Measurements from ENCODE around the gene AMBRA1.

Gene AMBRA1

DNA sequence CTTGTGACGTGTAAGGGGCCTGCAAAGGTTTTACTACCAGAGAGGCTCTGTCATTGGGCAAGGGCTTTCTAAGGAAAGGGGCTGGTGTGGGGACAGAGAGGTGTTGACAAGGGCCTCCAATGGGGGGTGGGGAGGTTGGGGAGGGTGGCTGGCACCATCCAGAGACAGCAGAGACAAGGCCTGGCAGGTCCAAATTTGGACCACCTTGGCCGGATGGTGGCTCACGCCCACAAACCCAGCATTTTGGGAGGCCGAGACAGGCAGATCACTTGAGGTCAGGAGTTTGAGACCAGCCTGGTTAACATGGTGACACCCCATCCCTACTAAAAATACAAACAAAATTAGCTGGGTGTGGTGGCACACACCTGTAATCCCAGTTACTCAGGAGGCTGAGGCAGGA is 200.1 kb downstream of the AMBRA1 start:
- DNase-seq (ENCODE audit: low read depth): no peak

DNA sequence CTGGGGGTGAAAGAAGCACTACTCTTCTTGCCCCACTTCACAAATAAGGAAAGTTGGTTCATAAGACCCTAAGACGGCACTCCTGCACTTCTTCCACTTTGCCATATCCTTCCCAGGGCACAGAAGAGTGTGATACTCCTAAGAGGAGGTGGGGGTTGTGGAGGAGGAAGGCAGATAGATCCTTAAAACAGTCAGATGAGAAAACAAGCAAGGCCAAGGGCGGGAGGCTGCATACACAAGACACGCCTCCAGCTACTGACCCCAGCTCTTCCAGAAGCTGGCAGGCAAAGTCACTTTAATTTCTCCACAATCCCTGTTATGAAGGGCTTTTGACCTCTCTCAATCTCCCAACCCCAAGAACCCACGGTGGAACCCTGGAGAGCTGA is 200.6 kb downstream of the AMBRA1 start:
- no peak for DNase-seq (ENCODE audit: low read depth)

DNA sequence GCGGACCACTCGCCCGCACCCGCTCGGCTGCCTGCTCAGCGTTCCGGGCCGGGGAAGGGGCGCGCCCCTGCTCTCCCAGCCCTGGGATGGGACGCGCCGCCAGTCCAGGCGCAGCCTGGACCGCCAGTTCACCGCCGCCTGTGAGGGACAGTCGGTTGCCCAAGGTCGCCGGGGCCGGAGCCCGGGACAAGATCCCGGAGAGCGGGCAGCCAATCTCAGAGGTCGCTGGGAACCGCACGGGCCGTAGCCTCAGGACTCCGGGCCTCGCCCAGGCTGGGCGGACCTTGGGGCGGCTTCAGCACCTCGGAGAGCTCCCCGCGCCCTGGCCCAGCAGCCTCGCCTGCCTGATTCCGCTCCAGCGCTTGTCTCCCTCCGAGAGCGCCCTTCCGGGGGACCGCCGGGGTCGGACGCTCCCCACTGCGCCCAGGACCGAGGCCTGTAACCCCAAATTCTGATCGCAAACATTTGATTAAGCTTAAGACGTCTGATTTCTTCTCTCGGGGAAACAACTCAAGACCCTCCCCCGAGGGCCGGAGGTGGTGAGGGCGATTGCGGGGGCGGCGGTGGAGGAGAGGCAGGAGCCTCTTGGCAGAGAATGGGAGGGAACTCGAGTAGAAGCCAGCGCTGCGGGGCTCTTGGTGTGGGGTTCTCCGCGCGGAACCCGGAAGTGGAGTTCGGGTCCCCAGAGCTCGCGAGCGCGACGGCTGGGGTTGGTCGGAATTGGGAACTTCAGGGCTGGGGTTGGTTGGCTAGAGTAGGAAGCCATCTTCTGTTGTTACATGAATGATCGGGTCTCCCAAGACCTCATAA is 201.2 kb downstream of the AMBRA1 start:
- peak; percentile 53 for DNase-seq (ENCODE audit: low read depth)

DNA sequence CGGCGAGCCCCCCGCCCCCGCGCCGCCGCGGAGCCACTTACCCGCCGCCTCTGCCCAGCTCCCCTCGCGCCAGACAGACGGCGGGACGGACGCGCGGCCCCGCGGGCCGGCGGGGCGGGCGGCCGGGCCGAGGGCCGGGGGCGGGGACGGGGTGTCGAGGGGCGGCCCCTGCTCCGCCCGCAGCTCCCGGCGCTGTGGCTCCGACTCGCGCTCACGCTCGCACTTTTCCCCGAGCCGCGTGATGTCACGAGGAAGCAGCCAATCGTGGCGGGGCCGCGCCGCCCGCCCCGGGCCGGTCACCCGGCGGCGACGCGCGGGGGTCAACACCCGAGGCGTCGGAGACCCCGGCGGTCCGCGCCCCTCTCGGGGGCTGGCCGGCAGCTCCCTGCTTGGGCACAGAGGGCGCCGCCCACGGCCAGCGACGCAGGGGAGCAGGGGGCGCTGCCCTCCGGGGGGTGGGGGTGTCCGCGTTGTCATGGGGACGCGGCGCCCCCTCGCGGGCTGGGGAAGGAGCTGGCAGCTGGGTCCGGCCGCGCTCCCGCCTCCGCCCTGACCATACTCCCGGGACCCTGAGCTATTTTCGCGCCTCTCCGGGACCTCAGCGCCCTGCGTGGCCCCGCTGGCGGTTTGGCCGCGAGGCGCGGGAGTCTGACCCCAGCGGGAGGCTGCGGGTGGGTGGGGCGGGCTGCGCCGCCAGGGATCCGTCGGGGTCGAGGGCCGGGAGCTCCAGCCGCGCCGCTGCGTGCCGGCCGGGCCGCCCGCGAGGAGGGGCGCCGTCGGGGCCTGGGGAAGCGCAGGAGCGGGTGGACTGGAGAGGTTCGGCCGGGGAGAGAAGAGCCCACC is 202.0 kb downstream of the AMBRA1 start, which contains the start of gene CHRM4:
Gene CHRM4, minus strand, starts transcription at position 199 of the 843 bp plus-strand sequence. CDS start 5,219 bp downstream, outside the sequence.
- no peak for DNase-seq (ENCODE audit: low read depth)

DNA sequence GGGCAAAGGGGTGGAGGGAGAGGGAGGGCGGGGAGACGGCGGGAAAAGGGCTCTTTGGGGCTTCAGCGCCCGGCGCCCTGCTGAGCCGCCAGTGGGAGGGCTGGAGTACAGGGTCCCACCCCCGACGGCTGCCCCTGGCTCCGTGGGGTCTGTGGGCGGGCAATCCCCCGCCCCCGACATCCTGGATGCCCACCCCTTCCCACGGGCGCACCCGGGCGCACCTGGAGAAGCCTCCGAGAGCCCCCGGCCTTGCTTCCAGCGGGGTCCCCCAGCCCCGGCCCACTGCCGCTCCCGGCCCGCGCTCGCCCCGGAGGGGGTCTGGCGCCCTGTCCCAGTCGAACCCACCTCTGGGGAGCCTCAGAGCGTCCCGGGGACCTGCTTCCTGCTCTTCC is 202.6 kb downstream of the AMBRA1 start:
- DNase-seq (ENCODE audit: low read depth): no peak

DNA sequence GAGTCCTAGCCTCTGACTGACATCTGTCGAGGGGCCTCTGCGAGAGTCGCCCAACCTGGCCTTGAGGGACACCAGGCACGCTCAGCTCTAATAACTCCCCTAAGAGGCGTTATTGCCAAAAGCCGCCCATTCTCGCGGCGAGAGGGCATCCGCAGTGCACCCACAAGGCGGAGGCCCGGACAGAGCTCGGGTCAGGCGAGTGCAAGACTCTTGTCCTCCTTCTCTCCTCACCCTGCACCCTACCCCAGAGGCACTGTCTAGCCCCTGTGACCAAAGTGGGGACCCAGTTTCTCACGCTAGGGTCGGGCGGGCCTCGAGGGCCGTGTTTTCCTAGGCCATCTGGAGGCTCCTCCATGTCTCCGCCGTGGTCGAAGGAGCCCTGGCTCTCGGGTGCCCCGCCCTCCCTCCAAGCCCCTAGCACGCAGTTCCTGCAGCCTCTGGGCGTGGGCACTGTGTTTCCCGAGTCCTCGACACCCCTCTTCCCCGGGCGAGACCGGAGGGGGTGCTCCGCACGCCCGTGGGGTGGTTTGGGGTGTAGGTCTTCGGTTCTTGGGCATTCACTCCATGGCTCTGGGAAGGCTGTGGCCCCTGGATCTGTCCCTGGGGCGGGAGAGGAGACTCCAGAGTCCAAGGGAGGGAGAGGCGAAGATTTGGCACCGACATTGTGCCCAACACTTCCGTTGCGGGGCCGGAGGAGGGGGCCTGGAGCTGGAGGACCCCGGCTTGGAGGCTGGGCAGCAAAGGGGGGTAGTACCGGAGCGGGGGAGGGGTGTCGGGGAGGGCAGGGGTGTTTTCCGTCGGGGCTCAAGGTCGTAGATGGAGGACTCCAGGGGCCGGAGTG is 203.3 kb downstream of the AMBRA1 start:
- no peak for DNase-seq (ENCODE audit: low read depth)

DNA sequence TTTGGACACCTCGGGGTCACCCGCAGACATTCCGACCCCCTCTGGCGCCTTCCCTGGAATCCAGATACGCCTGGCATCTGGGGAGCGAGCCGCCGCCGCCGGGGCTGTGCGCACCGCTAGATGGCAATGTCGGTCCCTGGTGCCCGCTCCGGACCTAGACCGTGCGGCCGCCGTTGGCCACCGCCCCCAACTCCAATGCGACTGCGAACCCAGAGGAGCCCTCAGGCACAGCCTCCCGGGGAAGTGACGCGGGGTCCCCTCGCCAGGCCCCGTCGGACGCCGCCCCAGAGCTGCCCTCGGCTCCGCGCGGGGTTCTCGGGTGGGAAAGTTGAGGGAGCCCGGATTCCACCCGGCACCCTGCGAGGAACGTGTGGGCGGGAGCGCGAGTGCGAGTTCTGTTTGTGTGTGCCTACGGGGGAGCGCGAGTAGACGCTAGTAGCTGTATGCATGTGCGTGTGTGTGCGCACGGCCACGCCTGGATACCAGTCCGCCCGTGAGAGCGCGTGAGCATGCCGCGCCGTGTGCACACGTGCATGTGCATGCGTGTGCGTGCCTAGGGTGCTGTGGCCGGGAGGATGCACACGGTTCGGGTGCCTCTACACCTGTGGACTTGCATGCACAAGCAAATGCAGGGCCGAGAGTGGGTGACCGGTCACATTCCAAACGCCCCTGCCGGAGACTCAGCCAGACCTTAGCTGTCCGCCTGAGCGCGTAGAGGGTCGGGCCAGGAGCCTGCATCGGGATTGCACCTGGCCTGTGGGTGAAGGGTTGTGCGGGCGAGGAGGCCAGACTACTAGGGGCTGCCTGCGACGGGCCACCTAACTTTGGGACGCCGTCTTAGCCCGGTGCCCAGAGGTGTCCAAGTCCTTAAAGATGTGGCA is 204.1 kb downstream of the AMBRA1 start:
- no peak for DNase-seq (ENCODE audit: low read depth)

DNA sequence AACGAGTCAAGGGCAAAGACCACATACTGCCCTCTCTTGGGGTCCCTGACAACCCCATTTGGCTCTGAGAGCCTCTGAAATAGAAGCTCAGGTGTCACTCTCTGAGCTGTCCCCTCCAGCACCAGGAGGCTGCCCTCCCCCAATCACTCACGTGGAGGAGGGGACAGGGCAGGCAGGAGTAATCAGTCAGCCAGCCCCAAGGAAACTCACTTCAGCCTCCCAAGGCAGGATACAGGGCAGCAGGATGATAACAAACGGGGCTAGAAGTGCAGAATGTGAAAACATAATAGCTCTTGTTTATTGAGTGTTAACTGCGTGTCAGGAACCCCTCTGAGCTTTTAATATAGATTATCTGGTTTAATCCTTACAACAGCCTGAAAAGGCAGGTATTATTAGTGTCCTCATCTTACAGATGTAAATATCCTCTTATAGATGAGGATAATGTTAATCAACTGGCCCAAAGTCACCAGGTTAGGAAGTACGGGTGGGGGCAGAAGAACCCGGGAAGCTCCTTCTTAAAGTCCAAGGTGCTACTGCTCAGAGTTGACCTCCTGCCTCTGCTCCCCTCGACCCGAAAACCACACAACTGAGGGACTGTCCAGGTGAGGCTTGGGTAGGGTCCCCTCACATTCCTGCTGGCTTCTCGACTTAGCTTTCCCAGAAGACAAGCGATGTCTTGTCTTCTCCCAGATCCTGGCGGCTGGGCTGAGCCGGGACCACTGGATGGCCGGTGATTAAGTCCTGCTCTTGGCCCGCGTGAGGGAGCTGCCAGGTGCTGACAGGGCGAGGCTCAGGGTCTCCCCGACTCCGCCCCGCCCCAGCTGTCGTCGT is 205.0 kb downstream of the AMBRA1 start:
- DNase-seq (ENCODE audit: low read depth): no peak

DNA sequence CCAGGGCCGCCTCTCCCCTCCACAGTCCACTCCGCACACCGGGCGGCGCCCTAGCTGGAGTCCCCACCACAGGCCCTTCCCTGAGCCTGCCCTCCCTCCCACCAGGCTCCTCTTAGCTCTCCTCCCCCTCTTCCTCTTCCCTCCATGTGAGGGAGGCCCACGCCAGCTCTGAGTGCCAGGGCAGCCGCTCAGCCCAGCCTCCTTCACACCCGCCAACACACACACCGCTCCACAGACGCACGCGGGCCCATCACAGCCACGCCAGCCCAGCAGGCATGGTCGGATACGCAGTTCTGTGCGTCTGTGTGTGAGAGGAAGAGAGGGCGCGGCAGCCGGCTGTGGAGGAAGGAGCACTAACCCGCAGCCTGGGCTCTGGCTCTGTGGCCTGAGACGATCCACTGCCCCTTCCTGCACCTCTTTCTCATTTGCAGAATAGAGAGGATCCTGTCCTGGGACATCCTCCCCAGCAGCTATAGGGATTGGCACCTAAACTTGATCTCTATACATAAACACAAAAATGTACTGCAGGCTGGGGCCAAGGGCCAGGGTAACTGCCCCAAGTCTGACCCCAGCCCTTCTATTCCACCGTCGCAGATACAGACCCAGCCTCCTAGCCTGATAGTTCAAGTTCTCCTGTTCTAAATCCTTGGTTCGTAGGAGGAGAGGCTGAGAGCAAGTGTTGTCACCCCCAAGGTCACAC is 205.8 kb downstream of the AMBRA1 start:
- DNase-seq (ENCODE audit: low read depth): no peak

DNA sequence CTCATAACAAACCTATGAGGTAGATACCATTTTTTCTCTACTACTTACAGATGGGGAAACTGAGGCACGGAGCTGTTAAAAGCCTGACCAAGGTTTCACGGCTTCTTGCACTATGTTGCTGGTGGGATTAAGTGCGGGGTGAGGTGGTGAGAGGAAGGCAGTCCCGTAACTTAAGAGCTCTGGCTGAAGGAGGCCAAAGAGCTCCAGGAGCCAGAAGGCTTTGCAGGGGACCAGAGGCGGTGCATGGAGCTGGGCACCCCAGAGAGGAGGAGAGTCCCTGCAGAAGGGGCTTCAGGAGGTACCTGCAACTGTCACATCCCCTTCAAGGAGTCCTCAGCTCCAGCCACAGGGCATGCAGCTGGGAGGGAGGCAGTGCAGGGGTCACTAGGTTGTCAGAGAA is 206.4 kb downstream of the AMBRA1 start:
- no peak for DNase-seq (ENCODE audit: low read depth)

DNA sequence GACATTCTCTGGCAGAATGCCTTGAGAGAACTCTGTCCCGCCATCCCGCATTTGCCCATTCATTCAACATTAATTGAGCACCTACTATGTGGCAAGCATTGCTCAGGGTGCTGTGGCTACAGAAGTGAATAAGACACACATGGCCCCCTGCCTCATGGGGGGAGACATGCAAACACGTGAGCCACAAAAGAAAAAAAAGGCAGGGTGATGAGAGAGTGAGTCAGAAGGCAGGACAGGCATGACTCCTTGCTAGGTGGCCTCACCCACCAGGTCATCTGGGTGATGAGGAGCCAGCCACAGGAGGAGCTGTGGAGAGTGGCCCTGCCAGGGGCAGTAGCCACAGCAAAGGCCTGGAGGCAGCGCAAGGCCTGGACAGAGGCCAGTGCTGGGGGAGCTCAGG is 207.1 kb downstream of the AMBRA1 start:
- DNase-seq (ENCODE audit: low read depth): no peak

DNA sequence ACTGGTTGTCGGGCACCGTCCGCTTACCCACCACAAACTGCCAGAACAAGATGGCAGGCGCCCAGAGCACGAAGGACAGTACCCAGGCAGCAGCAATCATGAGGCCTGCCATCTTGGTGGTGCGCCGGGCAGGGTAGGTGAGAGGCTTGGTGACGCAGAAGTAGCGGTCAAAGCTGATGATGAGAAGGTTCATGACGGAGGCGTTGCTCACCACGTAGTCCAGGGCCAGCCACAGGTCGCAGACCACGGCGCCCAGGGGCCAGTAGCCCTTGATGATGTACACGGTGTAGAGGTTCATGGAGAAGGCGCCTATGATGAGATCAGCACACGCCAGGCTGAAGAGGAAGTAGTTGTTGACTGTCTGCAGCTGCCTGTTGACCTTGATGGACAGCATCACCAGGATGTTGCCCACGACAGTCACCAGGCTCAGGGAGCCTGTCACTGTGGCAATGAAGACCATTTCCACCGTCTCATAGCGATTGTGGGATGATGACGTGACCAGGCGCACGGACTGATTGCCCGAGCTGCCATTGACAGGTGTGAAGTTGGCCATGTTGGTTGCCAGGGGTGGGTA is 207.7 kb downstream of the AMBRA1 start:
- no peak for DNase-seq (ENCODE audit: low read depth)

DNA sequence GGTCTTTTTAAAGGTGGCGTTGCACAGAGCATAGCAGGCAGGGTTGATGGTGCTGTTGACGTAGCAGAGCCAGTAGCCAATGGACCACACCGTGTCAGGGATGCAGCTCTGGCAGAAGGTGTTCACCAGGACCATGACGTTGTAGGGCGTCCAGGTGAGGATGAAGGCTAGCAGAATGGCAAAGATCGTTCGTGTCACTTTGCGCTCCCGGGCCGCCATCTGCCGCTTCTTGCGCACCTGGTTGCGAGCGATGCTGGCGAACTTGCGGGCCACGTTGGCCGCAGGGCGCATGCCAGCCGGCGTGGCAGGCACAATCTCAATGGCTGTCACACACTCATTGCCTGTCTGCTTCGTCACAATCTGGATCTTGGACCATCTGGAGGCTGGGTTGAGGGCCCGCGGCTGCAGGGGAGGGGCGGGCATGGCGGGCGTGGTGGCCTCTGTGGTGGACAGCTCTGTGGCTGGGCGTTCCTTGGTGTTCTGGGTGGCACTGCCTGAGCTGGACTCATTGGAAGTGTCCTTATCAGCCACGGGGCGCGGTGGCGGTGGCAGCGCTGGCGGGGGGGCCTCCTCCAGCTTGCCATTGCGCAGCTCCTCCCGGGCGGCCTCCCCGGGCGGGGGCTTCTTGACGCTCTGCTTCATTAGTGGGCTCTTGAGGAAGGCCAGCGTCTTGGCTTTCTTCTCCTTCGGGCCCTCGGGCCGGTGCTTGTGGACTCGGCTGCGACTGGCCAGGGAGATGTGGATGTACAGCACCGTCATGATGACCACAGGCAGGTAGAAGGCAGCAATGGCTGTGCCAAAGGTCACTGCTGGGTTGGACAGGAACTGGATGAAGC is 208.4 kb downstream of the AMBRA1 start:
- no peak for DNase-seq (ENCODE audit: low read depth)

DNA sequence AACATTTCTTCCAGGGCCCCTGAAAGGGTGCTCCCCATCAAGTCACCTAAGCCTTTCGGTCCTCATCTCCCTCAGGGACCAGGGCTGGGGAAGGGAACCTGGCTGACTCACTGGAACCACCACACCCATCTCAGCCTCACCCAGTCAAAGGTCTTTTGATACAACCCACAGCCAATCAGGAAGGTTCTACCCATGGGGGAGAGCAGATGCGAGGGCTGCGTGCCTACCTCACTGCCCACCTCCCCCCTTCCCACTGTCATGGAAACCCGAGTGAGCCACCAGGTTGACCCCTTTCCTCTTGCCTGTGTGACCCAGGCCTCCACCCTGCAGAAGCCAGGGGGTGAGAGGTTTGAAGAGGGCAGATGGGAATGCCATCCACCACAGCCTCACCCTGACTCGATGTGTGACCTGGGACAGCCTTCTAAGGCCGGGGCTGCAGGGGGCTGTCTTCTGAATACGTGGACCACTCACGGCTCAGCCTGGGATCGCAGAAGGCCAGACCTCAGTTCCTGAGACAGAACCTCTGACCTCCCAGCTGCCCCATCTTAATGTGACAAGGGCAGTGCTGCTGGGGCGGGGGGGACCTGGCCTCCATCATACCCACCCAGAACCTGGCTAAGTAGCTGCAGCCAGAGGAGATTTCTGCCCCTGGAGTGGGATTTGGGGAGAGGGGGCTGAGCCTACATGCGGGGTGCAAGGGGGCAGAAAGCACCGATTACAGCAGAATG is 209.7 kb downstream of the AMBRA1 start:
- DNase-seq (ENCODE audit: low read depth): no peak

DNA sequence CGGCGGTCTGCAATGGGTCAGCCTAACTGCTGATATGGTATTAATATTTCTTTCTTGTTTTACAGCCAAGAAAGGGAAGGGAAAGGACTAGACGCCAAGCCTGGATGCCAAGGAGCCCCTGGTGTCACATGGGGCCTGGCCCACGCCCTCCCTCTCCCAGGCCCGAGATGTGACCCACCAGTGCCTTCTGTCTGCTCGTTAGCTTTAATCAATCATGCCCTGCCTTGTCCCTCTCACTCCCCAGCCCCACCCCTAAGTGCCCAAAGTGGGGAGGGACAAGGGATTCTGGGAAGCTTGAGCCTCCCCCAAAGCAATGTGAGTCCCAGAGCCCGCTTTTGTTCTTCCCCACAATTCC is 210.4 kb downstream of the AMBRA1 start:
- no peak for DNase-seq (ENCODE audit: low read depth)

DNA sequence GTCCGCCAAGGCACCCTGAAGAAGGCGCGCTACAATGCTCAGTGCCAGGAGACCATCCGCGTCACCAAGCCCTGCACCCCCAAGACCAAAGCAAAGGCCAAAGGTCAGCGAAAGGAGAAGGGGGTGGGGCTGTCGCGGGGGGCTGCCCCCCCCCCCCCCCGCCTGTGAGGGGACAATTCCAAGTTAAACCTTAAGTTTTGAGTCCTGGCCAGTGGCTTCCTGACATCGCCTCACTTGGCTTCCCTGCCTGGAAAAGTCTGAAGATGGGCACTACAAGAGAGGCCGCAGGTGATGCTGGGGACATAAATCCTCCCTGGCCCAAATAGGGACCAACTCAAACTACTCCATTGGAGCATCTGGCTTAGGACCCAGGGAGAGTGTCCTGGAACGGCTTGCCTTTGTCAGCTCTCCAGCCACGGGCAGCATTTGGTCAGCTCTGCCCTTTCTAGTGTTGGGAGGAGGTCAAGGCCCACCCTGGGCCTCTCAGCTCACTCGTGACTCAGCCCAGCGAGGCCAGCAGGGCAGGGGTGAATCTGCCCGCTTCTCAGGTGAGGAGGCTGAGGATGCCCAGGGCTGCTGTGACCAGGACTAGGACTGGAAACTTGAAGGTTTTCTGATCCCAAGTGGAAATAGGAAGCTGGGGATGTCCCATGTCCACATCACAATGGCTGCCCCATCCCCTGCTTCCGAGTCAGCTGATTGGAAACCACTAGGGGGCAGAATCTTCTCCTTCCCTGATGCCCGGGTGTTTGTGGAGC is 211.0 kb downstream of the AMBRA1 start:
- no peak for DNase-seq (ENCODE audit: low read depth)

All from stimulated activated CD8-positive, alpha-beta memory T cell treated with anti-CD3 and anti-CD28 coated beads, Interleukin-15, amount 100 ng/mL, for 24 hours (primary cell).